T-helper 2 cell (primary cell): Measurements from ENCODE around the gene HTRA3.

Experiments used
- DNase-seq, 5 experiments: peaks; one replicate each; pipeline versions ENCODE4 v3.0.0 to v3.0.0-alpha.2; 2012 to 2022

HTRA3 gene

GRCh38 chr4:8295471-8295870, 25.9 kb downstream of the HTRA3 start:
- no peak for DNase-seq

DNA sequence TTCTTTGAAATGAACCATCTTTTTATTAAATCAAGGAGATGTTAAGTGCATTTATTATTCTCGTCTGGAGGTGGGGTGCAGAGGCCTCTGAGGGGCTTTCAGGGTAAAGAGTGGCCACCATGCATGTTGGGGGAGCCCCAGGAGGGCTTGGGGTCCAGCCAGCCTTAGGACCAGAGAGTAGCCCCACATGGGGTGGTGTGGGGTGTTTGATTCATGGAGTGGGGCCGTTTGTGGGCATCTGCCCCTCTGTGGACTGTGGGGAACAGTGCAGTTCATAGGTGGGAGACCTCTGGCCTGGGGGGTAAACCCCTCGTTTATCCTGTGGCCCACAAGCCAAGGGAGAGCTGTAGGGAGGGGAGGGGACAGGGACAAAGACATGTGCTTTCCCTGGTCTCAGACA, 26.9 kb downstream of the HTRA3 start:
- peak in 1 of 5 experiments; percentile 0 for DNase-seq

DNA sequence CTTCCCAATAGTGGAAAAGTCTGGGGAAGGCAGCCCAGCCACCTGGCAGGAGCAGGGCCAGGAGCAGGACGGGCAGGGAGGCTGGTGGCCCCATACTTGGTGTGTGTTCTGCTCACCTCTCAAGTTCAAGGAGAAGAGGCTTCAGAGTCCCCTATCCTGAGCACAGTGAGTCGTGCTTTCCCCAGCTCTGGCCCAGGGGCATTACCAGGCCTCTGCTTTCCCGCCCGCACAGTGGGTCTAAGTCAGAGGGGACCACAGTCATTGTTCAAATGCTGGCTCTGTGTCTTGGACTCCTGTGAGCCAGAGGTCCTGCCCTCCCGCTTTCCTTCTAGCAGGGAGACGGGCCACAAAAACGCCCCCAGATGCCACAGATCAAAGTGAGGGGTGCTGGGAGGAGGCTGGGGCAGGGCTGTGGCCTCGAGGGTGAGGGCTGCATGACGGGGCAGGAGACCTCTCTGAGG, 27.6 kb downstream of the HTRA3 start:
- DNase-seq: peak in 1 of 5 experiments; percentile 4

- peak in 1 of 5 experiments; percentile 5 for DNase-seq
Observed at GRCh38 chr4:8297691-8298485, 28.3 kb downstream of the HTRA3 start.

DNA sequence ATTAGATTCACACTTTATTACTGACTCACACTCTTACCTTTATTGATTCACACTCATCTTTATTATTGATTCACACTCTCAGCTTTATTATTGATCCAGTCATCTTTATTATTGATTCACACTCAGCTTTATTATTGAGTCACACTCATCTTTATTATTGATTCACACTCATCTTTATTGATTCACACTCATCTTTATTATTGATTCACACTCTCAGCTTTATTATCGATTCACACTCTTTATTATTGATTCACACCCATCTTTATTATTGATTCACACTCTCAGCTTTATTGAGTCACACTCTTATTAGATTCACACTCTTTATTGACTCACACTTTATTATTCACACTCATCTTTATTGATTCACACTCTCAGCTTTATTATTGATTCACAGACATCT, 31.3 kb downstream of the HTRA3 start:
- DNase-seq: no peak

DNA sequence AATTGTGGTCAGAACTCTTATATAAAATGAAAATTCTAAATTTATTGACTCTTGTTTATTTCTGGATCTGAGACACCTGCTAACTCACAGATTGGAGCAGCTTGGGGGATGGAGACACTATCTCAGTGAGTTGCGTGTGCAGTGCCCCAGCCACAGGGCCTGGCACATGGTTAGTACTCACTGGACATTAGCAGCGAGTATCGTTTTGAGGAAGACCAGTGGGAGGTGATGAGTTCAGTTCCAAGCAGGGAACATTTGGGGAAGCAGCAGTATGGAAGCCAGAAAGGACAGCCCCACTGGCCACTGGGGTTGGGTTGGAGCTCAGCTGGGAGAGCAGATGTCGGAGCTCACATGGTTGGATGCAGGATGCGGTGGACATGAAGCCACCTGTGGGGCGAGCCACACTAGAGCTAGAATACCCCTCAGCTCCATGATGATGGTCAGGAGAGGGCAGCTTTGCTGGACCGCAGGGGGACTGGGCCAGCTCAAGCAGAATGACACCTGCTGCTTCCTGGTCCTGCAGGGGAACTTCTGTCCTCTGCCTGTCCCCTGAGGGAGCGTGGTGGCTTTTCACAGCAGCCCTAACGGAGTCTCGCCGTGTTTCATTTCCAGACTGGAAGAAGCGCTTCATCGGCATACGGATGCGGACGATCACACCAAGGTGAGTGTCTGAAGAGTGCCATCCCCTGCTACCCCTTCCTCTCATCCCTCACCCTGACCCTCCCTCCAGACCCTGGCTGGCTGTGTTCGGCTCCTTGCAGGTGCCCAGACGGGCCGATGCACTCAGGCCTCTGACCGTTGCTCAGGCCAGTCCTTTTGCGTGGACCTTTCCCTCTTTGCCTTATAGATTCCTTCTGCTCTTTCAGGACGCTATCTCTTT, 32.5 kb downstream of the HTRA3 start:
- DNase-seq: peak in 1 of 5 experiments; percentile 3

GRCh38 chr4:8303081-8303480, 33.5 kb downstream of the HTRA3 start:
- DNase-seq: no peak

DNA sequence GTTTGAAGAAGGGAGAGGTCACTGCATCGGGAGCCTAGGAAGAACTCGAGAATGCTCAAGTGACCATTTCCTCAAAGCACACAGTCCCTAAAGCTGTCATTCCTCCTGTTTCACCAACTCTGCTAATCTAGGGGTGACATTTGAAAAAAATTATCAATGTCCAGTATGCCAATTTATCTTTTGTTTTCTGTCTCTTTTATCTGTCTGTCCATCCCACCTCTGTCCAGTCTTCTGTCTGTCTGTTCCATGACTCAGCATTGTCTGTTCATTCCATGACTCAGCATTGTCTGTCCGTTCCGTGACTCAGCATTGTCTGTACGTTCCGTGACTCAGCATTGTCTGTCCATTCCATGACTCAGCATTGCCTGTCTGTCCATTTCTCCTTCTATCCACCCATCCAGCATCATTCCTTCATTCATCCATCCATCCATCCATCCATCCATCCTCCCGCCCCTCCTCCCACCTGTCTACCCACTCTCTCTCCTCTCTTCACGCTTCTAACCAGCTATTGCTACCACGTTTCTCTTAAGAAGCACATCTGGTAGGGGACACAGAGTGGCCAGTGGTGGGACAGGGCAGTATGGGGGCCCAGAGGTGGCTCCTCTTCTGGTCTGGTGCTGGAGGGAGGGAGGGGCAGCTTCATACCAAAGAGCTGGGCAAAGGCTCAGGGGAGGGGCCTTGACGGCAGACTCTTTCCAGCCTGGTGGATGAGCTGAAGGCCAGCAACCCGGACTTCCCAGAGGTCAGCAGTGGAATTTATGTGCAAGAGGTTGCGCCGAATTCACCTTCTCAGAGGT, 34.1 kb downstream of the HTRA3 start:
- DNase-seq: no peak

- DNase-seq: peak in 1 of 5 experiments; percentile 0
Observed at GRCh38 chr4:8304827-8305695, 35.5 kb downstream of the HTRA3 start.

DNA sequence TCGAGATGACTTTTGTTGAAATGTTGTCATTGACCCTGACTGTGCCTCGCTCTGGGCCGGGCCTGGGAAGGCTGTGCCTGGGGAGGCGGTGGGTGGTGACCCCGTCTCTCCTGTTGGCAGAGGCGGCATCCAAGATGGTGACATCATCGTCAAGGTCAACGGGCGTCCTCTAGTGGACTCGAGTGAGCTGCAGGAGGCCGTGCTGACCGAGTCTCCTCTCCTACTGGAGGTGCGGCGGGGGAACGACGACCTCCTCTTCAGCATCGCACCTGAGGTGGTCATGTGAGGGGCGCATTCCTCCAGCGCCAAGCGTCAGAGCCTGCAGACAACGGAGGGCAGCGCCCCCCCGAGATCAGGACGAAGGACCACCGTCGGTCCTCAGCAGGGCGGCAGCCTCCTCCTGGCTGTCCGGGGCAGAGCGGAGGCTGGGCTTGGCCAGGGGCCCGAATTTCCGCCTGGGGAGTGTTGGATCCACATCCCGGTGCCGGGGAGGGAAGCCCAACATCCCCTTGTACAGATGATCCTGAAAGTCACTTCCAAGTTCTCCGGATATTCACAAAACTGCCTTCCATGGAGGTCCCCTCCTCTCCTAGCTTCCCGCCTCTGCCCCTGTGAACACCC, 36.4 kb downstream of the HTRA3 start:
- DNase-seq: peak in 1 of 5 experiments; percentile 3

GRCh38 chr4:8306511-8307021, 37.0 kb downstream of the HTRA3 start:
- DNase-seq: peak in 1 of 5 experiments; percentile 4

DNA sequence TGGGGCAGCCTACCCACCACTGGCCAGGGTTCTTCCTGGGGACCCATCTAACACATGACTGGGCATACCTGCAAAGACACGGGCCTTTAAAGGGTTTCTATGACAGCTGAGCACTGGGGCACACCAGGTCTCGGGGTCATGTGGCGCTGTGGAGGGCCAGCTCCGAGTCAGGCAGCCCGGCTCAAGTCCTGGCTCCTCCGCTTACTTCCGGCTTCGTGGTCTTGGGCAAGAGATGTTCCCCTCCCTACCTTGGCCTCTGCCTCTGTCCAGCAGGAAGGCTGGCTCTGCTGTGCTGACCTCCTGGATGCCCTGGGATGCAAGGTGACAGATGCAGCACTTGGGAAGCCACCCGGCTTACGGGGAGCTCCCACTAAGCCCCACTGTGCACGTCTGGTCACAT, 37.6 kb downstream of the HTRA3 start:
- DNase-seq: peak in 1 of 5 experiments; percentile 2

DNA sequence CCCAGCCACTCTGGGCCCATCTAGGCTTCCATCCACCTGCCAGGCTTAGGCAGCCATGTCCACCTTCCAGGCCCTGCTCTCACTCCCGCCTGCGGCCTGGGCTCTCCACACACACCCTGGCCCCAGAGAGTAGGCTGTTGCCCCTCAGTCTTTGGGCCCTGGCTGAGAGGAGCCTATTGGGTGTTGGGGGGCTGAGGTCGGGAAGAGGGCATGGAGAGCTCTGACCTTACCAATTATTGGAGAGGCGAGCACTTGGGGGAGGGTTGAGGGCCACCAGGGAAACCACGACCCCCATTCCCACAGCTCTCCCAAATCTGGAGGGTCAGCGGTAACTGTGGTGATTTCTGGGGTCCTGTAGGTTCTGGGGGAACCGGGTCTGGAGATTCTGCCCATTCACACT, 38.2 kb downstream of the HTRA3 start:
- peak in 1 of 5 experiments; percentile 5 for DNase-seq

DNA sequence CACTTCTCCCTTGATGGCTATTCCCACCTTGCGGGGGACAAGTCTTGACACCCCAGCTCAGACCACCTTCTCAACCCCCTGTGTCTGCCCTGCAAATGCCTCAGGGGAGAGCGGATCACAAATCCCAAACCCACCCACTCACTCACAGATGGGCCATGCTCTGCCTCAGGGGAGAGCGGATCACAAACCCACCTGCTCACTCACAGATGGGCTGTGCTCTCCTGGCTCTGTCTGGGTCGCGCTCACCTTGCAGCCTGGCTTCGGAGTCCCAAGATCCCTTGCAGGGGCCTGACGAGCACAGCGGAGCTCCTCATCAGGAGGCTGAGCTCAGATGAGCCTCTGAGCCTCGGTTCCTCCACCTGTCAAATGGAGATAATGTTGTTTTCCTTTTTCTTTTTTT, 38.6 kb downstream of the HTRA3 start:
- no peak for DNase-seq

- DNase-seq: no peak
Observed at GRCh38 chr4:8308856-8309771, 39.6 kb downstream of the HTRA3 start.

GRCh38 chr4:8310306-8310705, 40.8 kb downstream of the HTRA3 start:
- DNase-seq: no peak

DNA sequence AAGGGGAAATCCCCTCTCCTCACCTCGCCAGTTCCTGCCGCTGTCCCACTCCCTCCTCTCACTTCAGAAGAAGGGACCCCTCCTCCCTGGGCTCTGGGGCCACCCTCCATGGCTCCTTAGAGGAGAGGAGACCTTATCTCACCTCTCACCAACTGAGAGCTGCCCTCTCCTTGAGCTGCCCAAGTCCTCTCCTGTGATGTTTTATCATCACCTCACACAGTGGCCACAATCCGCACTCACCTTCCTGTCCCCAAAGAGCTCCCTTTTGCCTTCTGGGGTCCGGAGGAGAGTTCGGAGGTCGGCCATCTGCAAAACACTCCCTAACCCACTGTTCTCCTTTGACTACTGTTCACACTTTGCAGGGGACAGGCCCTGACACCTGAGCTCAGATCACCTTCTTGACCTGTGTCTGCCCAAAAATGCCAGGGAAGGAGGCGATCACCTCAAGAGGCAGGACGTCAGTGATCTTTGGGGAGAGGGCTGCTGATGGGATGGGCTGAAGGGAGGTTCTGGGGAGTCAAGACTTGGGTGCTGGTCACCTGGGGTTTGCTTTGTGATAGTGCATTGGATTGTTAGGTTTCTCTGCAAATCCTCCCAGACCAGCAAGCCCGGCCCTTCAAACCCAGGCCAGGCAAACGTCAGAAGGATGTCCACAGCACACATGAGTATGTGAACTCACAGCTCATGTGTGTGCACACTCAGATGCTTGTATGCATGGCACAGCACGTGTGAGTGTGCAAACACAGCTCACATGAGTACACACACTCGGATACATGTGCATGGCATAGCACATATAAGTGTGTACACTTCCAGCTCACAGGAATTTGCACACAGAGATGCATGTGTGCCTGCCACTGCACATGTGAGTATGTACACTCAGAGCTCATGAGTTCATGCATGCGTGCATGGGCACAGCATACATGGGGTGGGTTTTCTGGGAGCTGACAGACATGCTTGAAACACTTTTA, 41.8 kb downstream of the HTRA3 start:
- DNase-seq: no peak

- DNase-seq: no peak
Observed at GRCh38 chr4:8312069-8312445, 42.5 kb downstream of the HTRA3 start.

DNA sequence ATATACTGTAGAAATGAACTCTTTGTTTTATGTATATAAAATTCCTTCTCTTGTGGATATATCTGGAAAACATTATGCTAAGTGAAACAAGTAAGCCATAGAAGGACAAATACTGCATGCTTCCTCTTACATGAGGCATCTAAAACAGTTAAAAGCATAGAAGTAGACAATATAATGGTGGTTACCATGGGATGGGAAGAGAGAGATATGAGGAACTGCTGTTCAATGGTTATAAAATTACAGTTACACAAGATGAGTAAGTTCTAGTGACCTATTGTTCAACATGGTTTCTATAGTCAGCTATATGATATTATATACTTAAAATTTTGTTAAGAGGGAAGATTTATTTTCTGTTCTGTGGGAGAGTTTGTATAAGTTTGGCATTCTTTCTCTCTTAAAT, 43.4 kb downstream of the HTRA3 start:
- DNase-seq: no peak
